A549 (cell line): ENCODE data around the gene MFAP4. TPM values are rescaled to one million over a fixed set of nuclear protein-coding genes. Genes with fewer than 3 reads are reported as not detected.

Experiments
- ATAC-seq, 2 experiments: fragments of 200-7000 bp in 1 of 2; fragments of >200 bp in 1 of 2; cut with Nextera tagmentation in 1 of 2; cut with Tn5 transposase in 1 of 2; 3 replicates each; pipeline versions ENCODE4 v1.8.0 to v1.9.1; 2018 to 2020; ENCODE audit warnings: mild to moderate bottlenecking in 1 of 2, moderate library complexity in 1 of 2
- CTCF ChIA-PET: fragments of 300-600 bp; sonication (Branson Sonifier 250); formaldehyde crosslinking; extraction: SDS; loops from one replicate; lab custom pipeline; 2021; ENCODE audit warnings: antibody characterized with exemption, inconsistent platforms; lab: Yijun Ruan, JAX
- POLR2A ChIA-PET: fragments of 350-600 bp; formaldehyde crosslinking; extraction: SDS; loops from one replicate; lab custom pipeline; 2021; ENCODE audit warnings: antibody characterized with exemption, inconsistent platforms; lab: Yijun Ruan, JAX
- DNase-seq, 2 experiments: peaks; one replicate each; pipeline versions ENCODE4 v3.0.0 to v3.0.0-alpha.2; 2011 to 2016; ENCODE audit warnings: low read depth in 1 of 2, low spot score in 1 of 2
- FAIRE-seq: peaks from 2 replicates; lab custom pipeline; 2011; peaks lifted over from hg19 to GRCh38; lab: Jason Lieb, UNC
- H3K27ac ChIP-seq, 2 experiments: fragments of >200 bp; sonication (Bioruptor Twin); formaldehyde crosslinking; 3 replicates each; pipeline ENCODE4 v1.5.1; 2016 to 2017
- H3K4me1 ChIP-seq: fragments of >200 bp; sonication (Bioruptor Twin); formaldehyde crosslinking; 3 replicates; pipeline ENCODE4 v1.6.1; 2016
- H3K4me2 ChIP-seq: fragments of >200 bp; sonication (Bioruptor Twin); formaldehyde crosslinking; 3 replicates; pipeline ENCODE4 v1.6.1; 2016
- H3K4me3 ChIP-seq: fragments of >200 bp; sonication (Bioruptor Twin); formaldehyde crosslinking; 3 replicates; pipeline ENCODE4 v1.5.1; 2016
- H3K9me3 ChIP-seq: fragments of >200 bp; sonication (Bioruptor Twin); formaldehyde crosslinking; 3 replicates; pipeline ENCODE4 v1.6.1; 2016
- BHLHE40 ChIP-seq: IDR thresholded peaks from 2 replicates; pipeline ENCODE4 v1.6.1; 2012; ENCODE audit warnings: low read depth, low read length, inconsistent platforms
- CBX2 ChIP-seq: fragments of 200-600 bp; sonication (generic); IDR thresholded peaks from 2 replicates; pipeline ENCODE4 v1.6.1; 2016; ENCODE audit warnings: low read depth, mild to moderate bottlenecking, borderline replicate concordance
- EP300 ChIP-seq, 2 experiments: fragments of >200 bp; sonication (Bioruptor Twin); formaldehyde crosslinking; IDR thresholded peaks; 2 replicates in 1 of 2; 3 replicates in 1 of 2; pipeline ENCODE4 v1.6.1; 2016 to 2017
- GATA3 ChIP-seq: IDR thresholded peaks from 2 replicates; pipeline ENCODE4 v1.6.1; 2012; ENCODE audit warnings: borderline replicate concordance
- HOXB13 ChIP-seq: fragments of 250-450 bp; sonication (Bioruptor Pico); IDR thresholded peaks from 2 replicates; pipeline ENCODE4 v1.5.0; 2020; ENCODE audit warnings: low read depth, mild to moderate bottlenecking, moderate library complexity
- MAZ ChIP-seq: fragments of 150-350 bp; IDR thresholded peaks from 2 replicates; pipeline ENCODE4 v1.6.1; 2014; ENCODE audit warnings: antibody characterized with exemption, low read depth, low read length, borderline replicate concordance
- NR3C1 ChIP-seq: fragments of >200 bp; sonication (Bioruptor Twin); formaldehyde crosslinking; IDR thresholded peaks from 3 replicates; pipeline ENCODE4 v1.6.1; 2017
- PBX3 ChIP-seq: IDR thresholded peaks from 2 replicates; pipeline ENCODE4 v1.6.1; 2012
- RNF2 ChIP-seq: fragments of 200-600 bp; sonication (generic); IDR thresholded peaks from 2 replicates; pipeline ENCODE4 v1.6.1; 2016; ENCODE audit warnings: low read depth, mild to moderate bottlenecking, antibody characterized with exemption, moderate library complexity, borderline replicate concordance
- TFCP2L1 ChIP-seq: fragments of 250-450 bp; sonication (Bioruptor Pico); IDR thresholded peaks from 2 replicates; pipeline ENCODE4 v1.5.0; 2021; ENCODE audit warnings: mild to moderate bottlenecking
- WGBS: methylation state at CpG from one replicate; pipeline ENCODE4 v1.1.6; 2017; ENCODE audit errors: missing lambda C conversion rate; 5-methylcytosine and 5-hydroxymethylcytosine counted together
- polyA plus RNA-seq, 4 experiments: library from polyadenylated mRNA; depleted of rRNA in 3 of 4; stranded (reverse); fragments of >200 nt; fragmentation: RNase III in 1 of 4; extraction: RNeasy Plus Mini Kit Qiagen cat#74134 plus additional on column Dnase treatment in 1 of 4; gene quantifications; 2 replicates in 3 of 4; 3 replicates in 1 of 4; pipeline ENCODE4 v1.2.3, GENCODE V29; 2011 to 2017
- TF ChIP-seq, protein P1 (sequence below): fragments of 200-600 bp; sonication (generic); IDR thresholded peaks from 2 replicates; pipeline ENCODE4 v1.6.1; 2016; ENCODE audit warnings: antibody characterized with exemption, mild to moderate bottlenecking, moderate library complexity
- TF ChIP-seq, protein P2 (sequence below): fragments of 250-450 bp; sonication (Bioruptor Pico); IDR thresholded peaks from 2 replicates; pipeline ENCODE4 v1.5.0; 2020; ENCODE audit warnings: low read depth, mild to moderate bottlenecking, moderate library complexity

The MFAP4 gene
- polyA plus RNA-seq, 2 of the 4 experiments (the other 2 are of a cell fraction), result 0.13 TPM; not detected in 1

GRCh38 chr17:19369107-19369778 lies 17.7 kb downstream of the MFAP4 start:
- 83% methylated on average over 16 of the region's 16 CpGs for WGBS
- ChIA-PET CTCF (interaction anchor here (1.0 to 3.8 kb wide), 7 partner anchors 9 to 397 kb away, joined by 3 to 34 read pairs (median 4); partner anchors contain the start of genes MAPK7 and MFAP4), POLR2A (interaction anchor here (1.9 kb wide), 1 partner anchor 9 kb away, joined by 9 read pairs; the partner anchor contains the start of gene MAPK7)
- TF ChIP-seq, protein P1, sequence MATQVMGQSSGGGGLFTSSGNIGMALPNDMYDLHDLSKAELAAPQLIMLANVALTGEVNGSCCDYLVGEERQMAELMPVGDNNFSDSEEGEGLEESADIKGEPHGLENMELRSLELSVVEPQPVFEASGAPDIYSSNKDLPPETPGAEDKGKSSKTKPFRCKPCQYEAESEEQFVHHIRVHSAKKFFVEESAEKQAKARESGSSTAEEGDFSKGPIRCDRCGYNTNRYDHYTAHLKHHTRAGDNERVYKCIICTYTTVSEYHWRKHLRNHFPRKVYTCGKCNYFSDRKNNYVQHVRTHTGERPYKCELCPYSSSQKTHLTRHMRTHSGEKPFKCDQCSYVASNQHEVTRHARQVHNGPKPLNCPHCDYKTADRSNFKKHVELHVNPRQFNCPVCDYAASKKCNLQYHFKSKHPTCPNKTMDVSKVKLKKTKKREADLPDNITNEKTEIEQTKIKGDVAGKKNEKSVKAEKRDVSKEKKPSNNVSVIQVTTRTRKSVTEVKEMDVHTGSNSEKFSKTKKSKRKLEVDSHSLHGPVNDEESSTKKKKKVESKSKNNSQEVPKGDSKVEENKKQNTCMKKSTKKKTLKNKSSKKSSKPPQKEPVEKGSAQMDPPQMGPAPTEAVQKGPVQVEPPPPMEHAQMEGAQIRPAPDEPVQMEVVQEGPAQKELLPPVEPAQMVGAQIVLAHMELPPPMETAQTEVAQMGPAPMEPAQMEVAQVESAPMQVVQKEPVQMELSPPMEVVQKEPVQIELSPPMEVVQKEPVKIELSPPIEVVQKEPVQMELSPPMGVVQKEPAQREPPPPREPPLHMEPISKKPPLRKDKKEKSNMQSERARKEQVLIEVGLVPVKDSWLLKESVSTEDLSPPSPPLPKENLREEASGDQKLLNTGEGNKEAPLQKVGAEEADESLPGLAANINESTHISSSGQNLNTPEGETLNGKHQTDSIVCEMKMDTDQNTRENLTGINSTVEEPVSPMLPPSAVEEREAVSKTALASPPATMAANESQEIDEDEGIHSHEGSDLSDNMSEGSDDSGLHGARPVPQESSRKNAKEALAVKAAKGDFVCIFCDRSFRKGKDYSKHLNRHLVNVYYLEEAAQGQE, result no peak
- no peak for TF ChIP-seq RNF2
- TF ChIP-seq NR3C1, result no peak
- no peak for TF ChIP-seq TFCP2L1 (CRISPR knock-in tag)
- peak overlapping the region in 1 of 2 experiments; percentile 16; a peak in 1 of 6 replicates for H3K27ac ChIP-seq
- H3K4me1 ChIP-seq, result peaks cover 14% of the 10 kb centered on the region
- H3K4me3 ChIP-seq, result no peak overlapping the region
- H3K4me2 ChIP-seq, result peak overlapping the region; percentile 4; the same call in 2 of the 3 replicates
- FAIRE-seq, result no peak
- no peak for ATAC-seq
- no peaks in the 10 kb centered on the region for H3K9me3 ChIP-seq
- no peak for DNase-seq

DNA sequence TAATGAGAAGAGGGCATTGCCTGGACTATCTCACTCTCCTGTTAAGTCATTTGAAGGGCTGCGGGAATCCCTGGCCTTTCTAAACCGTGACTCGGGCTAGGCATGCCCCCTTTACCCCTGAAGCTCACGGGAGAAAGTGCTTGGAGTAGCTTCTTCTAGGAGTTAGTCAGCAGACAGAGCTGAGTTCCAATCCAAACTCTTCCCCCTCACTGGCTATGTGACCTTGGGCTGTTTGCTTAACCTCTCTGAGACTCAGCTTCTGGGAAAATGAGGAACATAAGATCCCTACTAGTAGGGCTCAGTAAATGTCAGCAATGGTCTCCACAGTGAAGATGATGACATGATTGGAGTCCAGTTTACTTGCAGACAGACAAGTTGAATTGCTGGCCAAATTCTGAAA lies 18.8 kb downstream of the MFAP4 start:
- no peaks in the 10 kb centered on the region for H3K9me3 ChIP-seq
- DNase-seq (no peak), FAIRE-seq (no peak), ATAC-seq (no peak)
- POLR2A ChIA-PET, result interaction anchor here (0.7 to 1.9 kb wide), 2 partner anchors 9 to 10 kb away, joined by 4 to 9 read pairs; partner anchors contain the start of gene MAPK7
- CTCF ChIA-PET, result interaction anchor here (0.9 to 3.8 kb wide), 3 partner anchors 9 to 79 kb away, joined by 4 to 34 read pairs (median 14); partner anchors contain the start of gene MAPK7
- peaks cover 18% of the 10 kb centered on the region for H3K4me1 ChIP-seq
- TF ChIP-seq HOXB13 (CRISPR knock-in tag), result no peak
- no peak for TF ChIP-seq GATA3
- TF ChIP-seq, protein P2, sequence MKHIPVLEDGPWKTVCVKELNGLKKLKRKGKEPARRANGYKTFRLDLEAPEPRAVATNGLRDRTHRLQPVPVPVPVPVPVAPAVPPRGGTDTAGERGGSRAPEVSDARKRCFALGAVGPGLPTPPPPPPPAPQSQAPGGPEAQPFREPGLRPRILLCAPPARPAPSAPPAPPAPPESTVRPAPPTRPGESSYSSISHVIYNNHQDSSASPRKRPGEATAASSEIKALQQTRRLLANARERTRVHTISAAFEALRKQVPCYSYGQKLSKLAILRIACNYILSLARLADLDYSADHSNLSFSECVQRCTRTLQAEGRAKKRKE (CRISPR knock-in tag), result no peak
- no peak for TF ChIP-seq BHLHE40
- no peak for TF ChIP-seq MAZ
- no peak for TF ChIP-seq EP300 (IDR thresholded peaks at IDR 0.05)
- no peak for TF ChIP-seq PBX3
- H3K4me3 ChIP-seq, result no peak overlapping the region
- 75% methylated on average over 4 of the region's 4 CpGs for WGBS
- peak overlapping the region; percentile 4; the same call in 1 of the 3 replicates for H3K4me2 ChIP-seq
- peak overlapping the region in 1 of 2 experiments; percentile 8; a peak in 1 of 6 replicates for H3K27ac ChIP-seq

GRCh38 chr17:19366637-19366972 lies 20.4 kb downstream of the MFAP4 start:
- POLR2A ChIA-PET, result interaction anchor here (0.8 kb wide), 1 partner anchor 12 kb away, joined by 4 read pairs; the partner anchor contains the start of gene MAPK7
- ATAC-seq (no peak), FAIRE-seq (no peak), DNase-seq (no peak)
- CTCF ChIA-PET, result interaction anchor here (0.8 to 14.6 kb wide), 8 partner anchors 10 to 398 kb away, joined by 3 to 362 read pairs (median 6); partner anchors contain the start of gene MAPK7
- Histone ChIP-seq H3K4me2 (no peak overlapping the region), H3K27ac (no peak overlapping the region), H3K4me1 (peaks cover 23% of the 10 kb centered on the region), H3K9me3 (no peaks in the 10 kb centered on the region), H3K4me3 (no peak overlapping the region)
- WGBS, result 79% methylated on average over 5 of the region's 5 CpGs
- no peak for TF ChIP-seq CBX2
